Stimulated activated CD4-positive, alpha-beta T cell treated with anti-CD3 and anti-CD28 coated beads, Interleukin-12 subunit alpha, Interleukin-12 subunit beta, amount 100 ng/mL, for 24 hours (primary cell): ENCODE data around the gene RPL18.
A peak's percentile ranks its signal among the peaks of the same experiment; 100 is the strongest.
"Not testable (repeated sequence)": the region's sequence is repeated elsewhere in the genome, so short reads cannot be mapped to it uniquely, and the experiment has no call there.

Experiments used
- DNase-seq, 2 experiments: peaks; one replicate each; pipeline ENCODE4 v3.0.0-alpha.2; 2020; ENCODE audit warnings: low read depth in 2 of 2

The RPL18 gene

GRCh38 chr19:48644839-48645619, 26.1 kb upstream of the RPL18 start:
- DNase-seq = peak; percentile 57 to 65

- no peak for DNase-seq
Observed at GRCh38 chr19:48644355-48644754, 25.4 kb upstream of the RPL18 start.

DNA sequence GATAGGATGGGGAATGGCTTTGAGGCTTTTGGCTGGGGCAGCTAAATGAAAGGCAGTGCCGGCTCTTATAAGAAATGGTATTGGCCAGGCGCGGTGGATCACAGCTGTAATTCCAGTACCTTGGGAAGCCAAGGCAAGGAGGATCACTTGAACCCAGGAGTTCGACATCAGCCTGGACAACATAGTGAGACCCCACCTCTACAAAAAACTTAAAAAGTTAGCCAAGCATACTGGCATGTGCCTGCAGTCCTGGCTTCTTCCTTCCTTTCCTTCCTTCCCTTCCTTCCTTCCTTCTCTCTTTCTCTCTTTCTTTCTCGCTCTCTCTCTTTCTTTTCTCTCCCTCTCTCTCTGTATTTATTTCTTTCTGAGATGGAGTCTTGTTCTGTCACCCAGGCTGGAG, 23.9 kb upstream of the RPL18 start:
- no peak for DNase-seq

GRCh38 chr19:48641850-48642249, 22.9 kb upstream of the RPL18 start:
- DNase-seq = no peak

DNA sequence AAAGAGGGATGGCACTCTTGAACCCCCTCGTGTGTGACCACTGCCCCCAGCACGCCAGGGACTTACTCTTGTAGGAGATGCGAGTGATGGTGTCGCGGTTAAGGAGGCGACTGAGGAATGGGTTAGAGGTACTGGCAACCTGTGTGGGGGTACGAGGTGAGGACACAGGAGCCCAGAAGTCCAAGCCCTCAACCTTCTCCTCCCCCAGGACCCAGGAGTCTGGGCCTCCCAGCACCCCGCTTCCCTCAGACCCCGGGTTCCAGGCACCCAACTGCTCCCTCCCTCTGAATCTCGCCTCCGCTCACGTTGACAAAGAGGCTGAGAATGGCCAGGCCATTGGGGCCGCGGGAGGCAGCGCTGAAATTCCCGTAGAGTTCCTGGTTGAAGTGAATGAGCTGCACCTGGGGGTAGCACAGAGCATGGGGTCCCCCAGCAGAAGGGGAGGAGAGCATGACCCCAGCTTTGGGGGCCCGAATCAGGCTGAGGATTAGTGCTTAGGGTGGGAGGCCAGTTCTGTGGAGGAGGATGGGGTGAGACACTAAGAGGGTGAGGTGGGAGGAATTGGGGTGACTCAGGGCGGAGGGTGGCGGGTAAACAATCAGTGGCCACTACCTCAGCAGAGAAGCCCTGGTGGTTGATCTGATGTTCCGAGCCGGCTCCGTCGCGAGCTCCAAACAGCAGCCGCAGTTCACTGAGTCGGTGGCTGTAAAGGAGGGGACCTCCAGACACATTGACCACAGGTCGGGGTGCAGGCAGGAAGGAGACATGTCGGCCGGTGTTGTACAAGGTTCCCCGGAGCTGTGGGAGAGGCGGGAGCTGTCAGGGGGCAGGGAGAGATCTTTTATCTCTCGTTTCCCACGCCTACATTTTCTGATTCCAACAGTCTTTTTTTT, 20.8 kb upstream of the RPL18 start:
- DNase-seq = no peak

DNA sequence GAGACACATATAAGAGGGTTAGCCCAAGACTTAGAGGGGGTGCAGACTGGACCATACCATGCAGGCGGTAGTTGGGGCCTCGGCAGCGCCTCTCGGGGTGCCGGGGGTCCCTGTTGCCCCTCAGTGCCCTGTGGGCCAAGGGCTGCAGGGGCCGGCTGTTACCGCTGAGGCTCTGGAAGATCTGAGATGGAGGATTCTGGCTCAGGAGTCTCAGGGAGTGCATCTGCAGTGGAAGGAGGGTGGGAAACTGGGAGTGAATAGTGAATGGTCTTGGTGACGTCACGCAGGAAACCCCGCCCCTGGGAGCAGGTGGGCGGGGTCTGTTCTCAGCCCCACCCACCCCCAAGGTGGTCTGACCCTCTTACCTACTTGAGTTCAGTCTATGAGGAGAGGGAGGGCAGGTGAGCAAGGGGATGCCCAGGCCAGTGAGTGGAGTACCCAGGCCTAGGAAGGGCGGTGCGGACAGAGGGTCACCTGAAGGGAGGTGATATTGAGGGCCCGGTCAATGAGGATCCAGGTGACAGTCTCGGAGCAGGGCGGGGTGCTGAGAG, 19.9 kb upstream of the RPL18 start:
- DNase-seq = no peak

DNA sequence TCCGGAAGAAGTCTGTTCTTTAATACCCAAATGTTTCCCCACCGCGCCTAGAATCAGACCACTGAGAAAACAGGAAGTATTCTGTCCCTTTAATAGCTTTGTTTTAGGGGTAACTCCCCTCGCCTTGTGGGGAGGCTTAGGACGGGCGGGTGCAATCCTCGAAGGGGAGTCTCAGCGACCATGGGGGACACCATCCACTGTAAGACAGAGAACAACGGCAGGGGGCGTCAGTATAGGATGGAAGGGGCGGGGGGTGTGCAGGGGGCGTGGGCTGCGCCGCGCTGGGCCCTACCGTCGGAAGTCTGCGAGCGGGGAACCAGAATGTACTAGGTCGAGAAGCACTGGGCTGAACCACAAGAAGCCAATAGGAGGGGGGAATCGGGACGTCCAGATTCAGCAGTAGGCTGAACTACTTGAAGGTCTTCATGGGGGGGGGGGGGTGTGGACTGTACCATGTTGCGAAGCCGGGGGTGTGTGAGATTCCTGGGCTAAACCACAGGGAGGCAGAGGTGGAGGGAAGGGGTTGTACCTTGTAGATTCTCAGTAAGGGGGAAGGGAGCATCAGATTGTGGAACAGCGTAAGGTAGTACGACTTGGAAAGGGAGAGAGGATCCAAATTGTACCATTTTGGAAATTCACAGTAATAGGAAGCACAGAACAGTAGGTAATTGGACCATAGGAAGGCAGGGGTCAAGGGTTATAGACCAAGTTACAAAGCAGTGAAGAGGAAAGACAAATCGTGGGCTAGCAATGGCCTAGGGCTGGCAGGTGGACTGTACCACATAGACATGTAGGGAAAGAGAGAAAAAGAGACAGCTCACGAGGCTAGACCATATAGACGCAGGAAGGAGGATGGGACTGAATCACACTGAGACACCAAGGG, 19.2 kb upstream of the RPL18 start:
- DNase-seq = peak; percentile 59 to 61

DNA sequence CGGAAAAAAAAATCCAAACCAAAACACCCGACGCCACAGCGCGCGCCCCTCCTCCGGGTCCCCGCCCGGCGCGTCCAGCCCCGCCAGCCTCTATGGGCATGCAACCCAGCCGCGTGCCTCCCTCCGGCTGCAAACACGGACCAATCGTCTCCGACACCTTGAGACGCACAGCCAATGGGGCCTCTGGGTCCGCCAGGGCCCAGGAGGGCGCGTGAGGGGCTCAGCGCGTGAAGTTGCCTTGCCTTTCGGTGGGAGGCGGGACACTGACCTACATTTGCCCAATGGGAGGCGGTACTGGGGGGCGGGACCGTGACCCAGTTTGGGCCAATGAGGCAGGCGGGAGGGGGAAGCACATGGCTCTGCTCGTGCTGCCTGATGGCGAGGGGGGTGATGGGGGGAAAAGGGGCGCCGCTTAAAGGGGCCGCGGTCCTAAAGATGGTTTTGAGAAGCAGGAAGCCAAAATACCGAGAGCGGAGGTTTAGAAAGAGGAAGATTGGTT, 18.5 kb upstream of the RPL18 start:
- peak; percentile 97 to 98 for DNase-seq

GRCh38 chr19:48636859-48637448, 18.0 kb upstream of the RPL18 start, which contains the start of gene DBP:
Gene DBP, minus strand, starts transcription at chr19:48637379. Its CDS starts 385 bp downstream, at chr19:48636994.
- no peak for DNase-seq

DNA sequence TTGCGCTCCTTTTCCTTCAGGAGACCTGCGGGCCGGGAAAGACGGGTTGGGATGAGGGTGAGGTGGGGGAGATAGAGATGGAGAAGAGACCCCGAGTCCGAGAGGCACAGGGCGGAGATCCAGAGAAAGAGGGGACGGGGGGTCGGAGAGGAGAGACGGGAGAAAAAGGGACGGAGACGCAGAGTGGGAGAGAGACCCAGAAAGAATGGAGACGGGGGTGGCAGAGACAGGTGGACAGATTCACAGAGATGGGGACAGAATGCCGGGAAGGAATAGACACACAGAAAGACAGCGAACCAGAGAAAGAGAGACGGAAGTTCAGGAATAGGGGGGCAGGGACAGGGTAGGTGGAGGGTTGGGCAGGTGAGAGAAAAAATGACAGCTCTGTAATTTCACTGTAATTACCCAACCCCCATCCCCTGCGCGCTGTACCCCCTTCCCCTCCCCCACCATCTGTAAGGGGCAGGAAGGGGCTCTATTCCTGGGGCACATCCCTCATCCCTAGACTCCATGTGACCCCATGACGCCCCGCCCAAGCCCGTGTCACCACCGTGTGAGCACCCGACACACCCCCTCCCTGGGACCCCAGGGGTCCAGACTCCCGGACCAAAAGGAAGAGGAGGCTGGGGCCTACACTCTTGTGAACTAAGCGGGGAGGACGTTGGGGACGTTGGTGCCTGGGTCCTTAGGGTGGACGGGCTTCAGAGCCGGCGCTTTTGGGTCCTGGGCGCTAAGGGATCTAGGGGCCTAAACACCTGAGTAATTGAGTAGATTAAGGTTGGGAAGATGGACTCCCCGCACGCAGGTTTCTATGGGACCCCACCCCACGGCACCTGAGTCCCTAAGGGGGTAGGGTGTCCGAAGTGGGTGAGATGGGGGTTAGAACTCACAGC, 17.2 kb upstream of the RPL18 start:
- no peak for DNase-seq

GRCh38 chr19:48635263-48635965, 16.4 kb upstream of the RPL18 start:
- peak; percentile 63 to 64 for DNase-seq

GRCh38 chr19:48634424-48635262, 15.7 kb upstream of the RPL18 start:
- DNase-seq = peak; percentile 89 to 94

DNA sequence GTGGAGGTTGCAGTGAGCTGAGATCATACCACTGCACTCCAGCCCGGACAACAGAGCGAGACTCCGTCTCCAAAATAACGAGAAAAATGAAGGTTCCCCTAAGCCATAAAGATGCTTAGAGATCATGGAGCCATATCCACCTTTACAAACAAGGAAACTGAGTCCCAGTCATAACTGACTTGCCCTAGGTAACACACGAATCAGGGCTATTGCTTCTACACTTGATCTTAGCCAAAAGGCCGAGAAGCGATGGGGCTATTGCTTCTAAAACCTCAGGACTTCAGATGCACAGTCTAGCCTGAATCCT, 15.0 kb upstream of the RPL18 start:
- no peak for DNase-seq

DNA sequence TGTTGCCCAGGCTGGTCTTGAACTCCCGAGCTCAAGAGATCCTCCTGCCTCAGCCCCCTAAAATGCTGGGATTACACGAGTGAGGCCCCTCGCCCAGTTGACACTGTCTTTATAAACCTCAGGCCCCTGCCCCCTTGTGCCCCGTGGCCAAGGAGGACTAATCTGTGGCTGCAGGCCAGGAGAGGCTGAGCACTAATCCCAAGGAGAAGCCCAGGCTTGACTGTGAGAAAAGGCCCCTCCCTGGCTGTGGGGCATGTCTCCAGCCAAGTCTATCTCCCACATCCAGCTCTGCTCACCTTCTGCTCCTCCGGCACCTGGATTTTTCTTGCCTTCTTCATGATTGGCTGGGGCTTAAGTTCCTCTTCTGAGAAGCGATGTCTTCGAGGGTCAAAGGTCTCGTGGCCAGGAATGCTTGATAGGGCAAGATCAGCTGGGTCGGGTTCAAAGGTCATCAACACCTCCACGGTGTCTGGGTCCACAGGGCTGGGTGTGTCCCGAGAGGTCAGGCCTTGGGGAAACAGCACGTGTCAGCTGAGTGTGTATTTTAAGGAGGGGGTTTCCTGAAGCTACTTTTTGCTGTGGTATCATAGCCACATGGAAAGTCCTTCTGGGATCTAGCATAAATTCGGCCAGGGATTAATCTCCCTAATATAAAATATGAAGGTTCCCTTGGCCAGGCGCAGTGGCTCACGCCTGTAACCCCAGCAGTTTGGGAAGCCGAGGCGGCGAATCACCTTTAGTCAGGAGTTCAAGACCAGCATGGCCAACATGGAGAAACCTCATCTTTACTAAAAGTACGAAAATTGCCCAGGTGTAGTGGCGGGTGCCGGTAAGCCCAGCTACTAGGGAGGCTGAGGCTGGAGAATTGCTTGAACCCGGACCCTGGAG, 14.4 kb upstream of the RPL18 start:
- no peak for DNase-seq

- no peak for DNase-seq
Observed at GRCh38 chr19:48632692-48633147, 13.7 kb upstream of the RPL18 start.

- DNase-seq = not testable (repeated sequence)
Observed at GRCh38 chr19:48632286-48632685, 13.3 kb upstream of the RPL18 start.

- no peak for DNase-seq
Observed at GRCh38 chr19:48631225-48631624, 12.2 kb upstream of the RPL18 start.
